ENCODE results near the gene RERG. TPM values are rescaled to one million over a fixed set of nuclear protein-coding genes. Genes with fewer than 3 reads are reported as not detected.

RERG gene
- total RNA-seq, 1 experiment from 2014 or later = not detected

GRCh38 chr12:15116086-15116485, 105.1 kb downstream of the RERG start:
- CTCF ChIA-PET = no interaction called here
- POLR2A ChIA-PET = no interaction called here
- DNase-seq (ENCODE audit: low read depth, low spot score) (no peak), ATAC-seq (no peak)
- intact Hi-C loops (cut with micrococcal nuclease; ENCODE audit: unreplicated experiment) (no loop called here), in situ Hi-C loops (cut with HindIII; ENCODE audit: low pct_unique_long_range_greater_than_20kb, low sequenced_read_pairs) (no loop called here)
- Histone ChIP-seq H3K9me3 (ENCODE audit: control insufficient read depth, insufficient read depth, low read depth, low read length) (no peaks in the 10 kb centered on the region), H3K4me1 (ENCODE audit: control insufficient read depth, insufficient read depth, low read length) (no peaks in the 10 kb centered on the region), H3K27me3 (ENCODE audit: control insufficient read depth, insufficient read depth, low read length) (no peaks in the 10 kb centered on the region), H3K36me3 (ENCODE audit: control insufficient read depth, insufficient read depth, low read length) (no peaks in the 10 kb centered on the region), H3K4me3 (ENCODE audit: low read depth in 2 of 2, low read length in 2 of 2) (no peak overlapping the region), H3K27ac (ENCODE audit: low read length) (no peak overlapping the region)
- no TSS peak for BruUV-seq (replicated peaks)
- TF ChIP-seq POLR2AphosphoS5 (IDR thresholded peaks at IDR 0.05; ENCODE audit: low read depth, low read length) (no peak), SIN3A (IDR thresholded peaks at IDR 0.05; ENCODE audit: borderline replicate concordance, insufficient read depth, low read depth, low read length) (no peak), TCF7L2 (IDR thresholded peaks at IDR 0.05; ENCODE audit: low read depth, low read length) (no peak), REST (IDR thresholded peaks at IDR 0.05; ENCODE audit: insufficient read depth in 1 of 2, low read depth in 2 of 2, low read length in 1 of 2) (no peak)
- TF ChIP-seq, protein P1, sequence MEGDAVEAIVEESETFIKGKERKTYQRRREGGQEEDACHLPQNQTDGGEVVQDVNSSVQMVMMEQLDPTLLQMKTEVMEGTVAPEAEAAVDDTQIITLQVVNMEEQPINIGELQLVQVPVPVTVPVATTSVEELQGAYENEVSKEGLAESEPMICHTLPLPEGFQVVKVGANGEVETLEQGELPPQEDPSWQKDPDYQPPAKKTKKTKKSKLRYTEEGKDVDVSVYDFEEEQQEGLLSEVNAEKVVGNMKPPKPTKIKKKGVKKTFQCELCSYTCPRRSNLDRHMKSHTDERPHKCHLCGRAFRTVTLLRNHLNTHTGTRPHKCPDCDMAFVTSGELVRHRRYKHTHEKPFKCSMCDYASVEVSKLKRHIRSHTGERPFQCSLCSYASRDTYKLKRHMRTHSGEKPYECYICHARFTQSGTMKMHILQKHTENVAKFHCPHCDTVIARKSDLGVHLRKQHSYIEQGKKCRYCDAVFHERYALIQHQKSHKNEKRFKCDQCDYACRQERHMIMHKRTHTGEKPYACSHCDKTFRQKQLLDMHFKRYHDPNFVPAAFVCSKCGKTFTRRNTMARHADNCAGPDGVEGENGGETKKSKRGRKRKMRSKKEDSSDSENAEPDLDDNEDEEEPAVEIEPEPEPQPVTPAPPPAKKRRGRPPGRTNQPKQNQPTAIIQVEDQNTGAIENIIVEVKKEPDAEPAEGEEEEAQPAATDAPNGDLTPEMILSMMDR (IDR thresholded peaks at IDR 0.05) = no peak

GRCh38 chr12:15115434-15115833, 105.8 kb downstream of the RERG start:
- Histone ChIP-seq H3K27ac (ENCODE audit: low read length) (no peak overlapping the region), H3K27me3 (ENCODE audit: control insufficient read depth, insufficient read depth, low read length) (no peaks in the 10 kb centered on the region), H3K36me3 (ENCODE audit: control insufficient read depth, insufficient read depth, low read length) (no peaks in the 10 kb centered on the region), H3K4me3 (ENCODE audit: low read depth in 2 of 2, low read length in 2 of 2) (no peak overlapping the region), H3K9me3 (ENCODE audit: control insufficient read depth, insufficient read depth, low read depth, low read length) (no peaks in the 10 kb centered on the region), H3K4me1 (ENCODE audit: control insufficient read depth, insufficient read depth, low read length) (no peaks in the 10 kb centered on the region)
- ATAC-seq (no peak), DNase-seq (ENCODE audit: low read depth, low spot score) (no peak)
- BruUV-seq (replicated peaks) = no TSS peak
- POLR2A ChIA-PET = no interaction called here
- intact Hi-C loops (cut with micrococcal nuclease; ENCODE audit: unreplicated experiment) = no loop called here
- in situ Hi-C loops (cut with HindIII; ENCODE audit: low pct_unique_long_range_greater_than_20kb, low sequenced_read_pairs) = no loop called here
- CTCF ChIA-PET = no interaction called here
- TF ChIP-seq REST (IDR thresholded peaks at IDR 0.05; ENCODE audit: insufficient read depth in 1 of 2, low read depth in 2 of 2, low read length in 1 of 2) = no peak
- no peak for TF ChIP-seq POLR2AphosphoS5 (IDR thresholded peaks at IDR 0.05; ENCODE audit: low read depth, low read length)
- TF ChIP-seq TCF7L2 (IDR thresholded peaks at IDR 0.05; ENCODE audit: low read depth, low read length) = no peak
- TF ChIP-seq SIN3A (IDR thresholded peaks at IDR 0.05; ENCODE audit: borderline replicate concordance, insufficient read depth, low read depth, low read length) = no peak
- TF ChIP-seq, protein P1 (IDR thresholded peaks at IDR 0.05) = no peak

Measured in Panc1 (cell line).